ENCODE results near the gene PGA3.

DNA sequence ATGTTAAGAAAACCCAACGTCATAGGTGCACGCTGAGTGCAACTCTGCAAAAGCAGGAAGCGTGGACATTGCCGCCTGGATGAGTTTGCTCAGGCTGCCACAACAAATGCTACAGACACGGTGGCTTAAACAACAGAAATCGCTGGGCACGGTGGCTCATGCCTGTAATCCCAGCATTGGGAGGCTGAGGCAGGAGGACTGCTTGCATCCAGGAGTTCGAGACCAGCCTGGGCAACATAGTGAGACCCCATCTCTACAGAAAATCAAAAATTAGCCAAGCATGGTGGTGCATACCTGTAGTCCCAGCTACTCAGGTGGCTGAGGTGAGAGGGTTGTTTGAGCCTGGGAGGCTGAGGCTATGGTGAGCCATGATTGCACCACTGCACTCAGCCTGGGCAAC, 13.4 kb upstream of the PGA3 start:
- TF ChIP-seq TARDBP (IDR thresholded peaks at IDR 0.05) (no peak), SP1 (IDR thresholded peaks at IDR 0.05) (no peak), SUZ12 (IDR thresholded peaks at IDR 0.05) (no peak), BHLHE40 (IDR thresholded peaks at IDR 0.05; ENCODE audit: borderline replicate concordance) (no peak)

All from HEK293T (cell line).